ENCODE measurements around the gene NEK7.

DNA sequence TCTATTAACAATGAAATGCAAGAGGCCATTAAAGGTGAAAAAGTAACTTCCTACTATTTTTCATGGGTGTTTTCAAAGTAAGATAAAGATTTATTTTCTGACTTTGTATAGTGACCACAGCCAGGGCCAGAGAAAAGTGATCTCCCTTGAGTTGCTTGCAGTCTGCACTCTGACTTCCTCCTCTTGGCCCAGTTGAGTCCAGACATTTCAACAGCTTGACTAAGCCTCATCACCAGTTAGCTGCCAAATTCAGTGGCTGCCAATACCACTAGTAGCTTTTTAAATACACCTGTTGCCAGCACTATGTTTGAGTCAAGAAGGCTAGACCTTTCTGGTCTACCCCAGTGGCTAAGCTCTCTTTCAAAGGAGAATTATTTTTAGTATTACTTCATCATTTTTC, 3.7 kb upstream of the NEK7 start:
- TF ChIP-seq, protein P1, sequence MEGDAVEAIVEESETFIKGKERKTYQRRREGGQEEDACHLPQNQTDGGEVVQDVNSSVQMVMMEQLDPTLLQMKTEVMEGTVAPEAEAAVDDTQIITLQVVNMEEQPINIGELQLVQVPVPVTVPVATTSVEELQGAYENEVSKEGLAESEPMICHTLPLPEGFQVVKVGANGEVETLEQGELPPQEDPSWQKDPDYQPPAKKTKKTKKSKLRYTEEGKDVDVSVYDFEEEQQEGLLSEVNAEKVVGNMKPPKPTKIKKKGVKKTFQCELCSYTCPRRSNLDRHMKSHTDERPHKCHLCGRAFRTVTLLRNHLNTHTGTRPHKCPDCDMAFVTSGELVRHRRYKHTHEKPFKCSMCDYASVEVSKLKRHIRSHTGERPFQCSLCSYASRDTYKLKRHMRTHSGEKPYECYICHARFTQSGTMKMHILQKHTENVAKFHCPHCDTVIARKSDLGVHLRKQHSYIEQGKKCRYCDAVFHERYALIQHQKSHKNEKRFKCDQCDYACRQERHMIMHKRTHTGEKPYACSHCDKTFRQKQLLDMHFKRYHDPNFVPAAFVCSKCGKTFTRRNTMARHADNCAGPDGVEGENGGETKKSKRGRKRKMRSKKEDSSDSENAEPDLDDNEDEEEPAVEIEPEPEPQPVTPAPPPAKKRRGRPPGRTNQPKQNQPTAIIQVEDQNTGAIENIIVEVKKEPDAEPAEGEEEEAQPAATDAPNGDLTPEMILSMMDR (IDR thresholded peaks at IDR 0.05 in 4 of 5, conservative IDR thresholded peaks at IDR 0.05 in 1 of 5), result no peak
- no peak for TF ChIP-seq POLR2A (IDR thresholded peaks at IDR 0.05)
